HG03045 (cell line): Measurements from ENCODE around the gene ZNF569.
"Not testable (repeated sequence)": the region's sequence is repeated elsewhere in the genome, so short reads cannot be mapped to it uniquely, and the experiment has no call there.

Experiments
- ATAC-seq: cut with Tn5 transposase; IDR thresholded peaks from one replicate; pipeline ENCODE4 v1.9.1; 2021; ENCODE audit warnings: mild to moderate bottlenecking, moderate library complexity; ENCODE audit not compliant: unreplicated experiment

The ZNF569 gene

DNA sequence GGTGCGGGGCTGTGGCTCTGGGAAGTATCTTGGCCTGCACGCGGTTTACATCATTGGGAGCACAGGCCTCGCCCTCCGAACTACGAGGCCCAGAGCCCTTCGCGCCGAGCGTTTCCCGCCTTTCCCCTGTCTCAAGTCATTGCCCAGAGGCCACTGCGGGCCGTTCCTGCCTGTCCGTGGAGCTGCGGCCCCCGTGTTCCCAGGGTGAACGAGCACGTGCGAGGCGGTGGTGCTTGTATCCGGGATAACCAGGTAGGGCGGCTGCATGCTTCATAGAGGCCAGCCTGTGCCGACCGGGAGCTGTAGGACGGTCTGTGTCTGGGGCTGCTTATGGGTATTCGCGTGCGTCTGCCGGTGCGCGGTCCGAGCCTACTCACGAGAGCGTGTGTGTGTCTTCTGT, 63.8 kb downstream of the ZNF569 start:
- ATAC-seq, result no peak

DNA sequence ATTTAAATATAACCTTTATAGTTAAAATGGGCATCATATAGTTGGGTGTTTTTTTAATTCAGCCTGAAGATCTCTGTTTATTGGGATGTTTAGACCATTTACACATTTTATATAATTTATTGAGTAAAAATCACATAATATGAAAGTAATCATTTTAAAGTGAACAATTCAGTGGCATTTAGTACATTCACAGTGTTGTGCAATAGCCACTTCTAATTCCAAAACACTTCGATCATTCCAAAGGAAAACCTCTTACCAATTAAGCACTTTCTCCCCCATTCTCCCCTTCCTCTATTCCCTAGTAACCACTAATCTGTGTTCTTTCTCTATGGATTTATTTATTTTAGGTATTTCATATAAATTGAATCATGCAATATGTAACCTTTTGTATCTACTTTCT, 66.2 kb downstream of the ZNF569 start:
- ATAC-seq, result no peak

DNA sequence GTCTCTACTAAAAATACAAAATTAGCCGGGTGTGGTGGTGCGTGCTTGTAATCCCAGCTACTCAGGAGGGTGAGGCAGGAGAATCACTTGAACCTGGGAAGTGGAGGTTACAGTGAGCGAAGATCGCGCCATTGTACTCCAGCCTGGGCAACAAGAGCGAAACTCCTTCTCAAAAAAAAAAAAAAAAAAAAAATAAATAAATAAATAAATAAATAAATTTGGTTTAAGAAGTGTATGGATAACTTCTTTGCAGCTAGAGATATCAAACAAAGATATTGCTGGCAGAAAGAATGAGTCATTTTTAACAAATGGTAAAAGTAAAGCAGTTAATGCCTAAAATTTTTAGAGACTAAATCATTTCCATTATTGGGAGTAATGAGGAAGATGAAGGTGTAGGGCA, 75.8 kb downstream of the ZNF569 start:
- ATAC-seq, result not testable (repeated sequence)

DNA sequence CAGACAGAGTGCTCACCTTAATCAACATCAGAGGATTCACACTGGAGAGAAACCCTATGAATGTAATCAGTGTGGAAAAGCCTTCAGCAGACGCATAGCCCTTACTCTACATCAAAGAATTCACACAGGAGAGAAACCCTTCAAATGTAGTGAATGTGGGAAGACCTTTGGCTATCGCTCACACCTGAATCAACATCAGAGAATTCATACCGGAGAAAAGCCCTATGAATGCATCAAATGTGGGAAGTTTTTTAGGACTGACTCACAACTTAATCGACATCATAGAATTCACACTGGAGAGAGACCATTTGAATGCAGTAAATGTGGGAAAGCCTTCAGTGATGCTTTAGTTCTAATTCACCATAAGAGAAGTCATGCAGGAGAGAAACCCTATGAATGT, 78.0 kb downstream of the ZNF569 start:
- ATAC-seq, result no peak

DNA sequence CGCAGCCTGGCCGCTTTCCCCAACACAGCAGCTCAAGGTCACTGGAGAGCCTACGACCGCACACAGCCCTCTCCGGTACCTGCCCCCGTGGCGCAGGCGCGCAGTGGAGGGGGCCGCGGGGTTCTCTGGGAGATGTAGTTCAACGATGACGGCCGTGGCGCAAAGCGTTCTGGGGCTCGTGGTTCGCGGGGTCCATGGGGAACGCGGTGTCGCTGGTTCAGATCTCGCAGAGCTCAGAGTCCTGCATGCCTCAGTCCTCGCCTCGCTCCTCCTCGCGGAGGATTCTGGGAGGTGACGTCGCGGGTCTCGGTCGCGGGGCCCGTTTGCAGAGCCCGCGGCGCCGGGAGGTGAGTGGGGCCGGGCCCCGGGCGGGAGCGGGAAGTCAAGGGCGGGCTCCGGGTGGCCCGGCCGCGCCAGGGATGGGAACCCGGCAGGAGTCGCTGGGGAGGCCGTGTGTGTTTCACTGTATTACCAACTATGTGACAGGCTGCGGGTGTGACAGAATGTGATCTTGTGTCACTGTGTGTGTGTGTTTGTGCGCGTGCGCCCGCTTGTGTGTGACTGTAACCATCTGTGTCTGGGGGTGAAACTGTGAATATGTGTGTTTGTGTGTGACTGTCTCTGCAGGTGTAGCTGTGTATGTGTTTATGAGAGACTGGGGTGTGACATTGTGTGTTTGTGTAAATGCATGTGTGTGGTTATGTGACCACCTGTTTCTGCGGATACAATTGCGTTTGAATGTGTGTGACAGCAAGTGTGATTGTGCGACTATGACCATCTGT, 96.2 kb downstream of the ZNF569 start, which contains the start of gene ZNF527:
Gene ZNF527 (plus strand): TSS at position 220 of the 782 bp plus-strand sequence. CDS start 3,100 bp downstream, outside the sequence.
- peak; percentile 94 for ATAC-seq

DNA sequence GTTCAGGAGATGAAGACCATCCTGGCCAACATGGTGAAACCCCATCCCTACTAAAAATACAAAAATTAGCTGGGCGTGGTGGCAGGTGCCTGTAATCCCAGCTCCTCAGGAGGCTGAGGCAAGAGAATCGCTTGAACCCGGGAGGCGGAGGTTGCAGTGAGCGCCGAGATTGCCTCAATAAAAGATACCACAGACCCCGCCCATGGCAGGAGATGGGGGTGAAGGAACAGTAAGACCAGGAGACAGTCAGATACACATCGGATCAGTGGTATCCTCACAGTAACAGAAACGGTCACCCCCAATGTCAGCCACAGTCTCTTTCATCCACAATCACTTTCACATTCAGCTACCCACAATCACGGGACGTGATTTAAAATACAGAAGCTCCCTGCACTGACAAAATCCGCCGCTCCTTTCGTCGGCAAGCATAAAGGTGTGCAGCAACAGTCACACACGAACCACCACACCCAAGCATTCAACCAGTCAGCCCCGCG, 96.8 kb downstream of the ZNF569 start:
- not testable (repeated sequence) for ATAC-seq

DNA sequence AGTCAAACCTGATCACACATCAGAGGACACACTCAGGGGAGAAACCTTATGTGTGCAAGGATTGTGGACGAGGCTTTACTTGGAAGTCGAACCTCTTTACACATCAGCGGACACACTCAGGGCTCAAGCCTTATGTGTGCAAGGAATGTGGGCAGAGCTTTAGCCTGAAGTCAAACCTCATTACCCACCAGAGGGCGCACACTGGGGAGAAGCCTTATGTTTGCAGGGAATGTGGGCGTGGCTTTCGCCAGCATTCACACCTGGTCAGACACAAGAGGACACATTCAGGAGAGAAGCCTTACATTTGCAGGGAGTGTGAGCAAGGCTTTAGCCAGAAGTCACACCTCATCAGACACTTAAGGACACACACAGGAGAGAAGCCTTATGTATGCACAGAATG, 104.5 kb downstream of the ZNF569 start:
- no peak for ATAC-seq

DNA sequence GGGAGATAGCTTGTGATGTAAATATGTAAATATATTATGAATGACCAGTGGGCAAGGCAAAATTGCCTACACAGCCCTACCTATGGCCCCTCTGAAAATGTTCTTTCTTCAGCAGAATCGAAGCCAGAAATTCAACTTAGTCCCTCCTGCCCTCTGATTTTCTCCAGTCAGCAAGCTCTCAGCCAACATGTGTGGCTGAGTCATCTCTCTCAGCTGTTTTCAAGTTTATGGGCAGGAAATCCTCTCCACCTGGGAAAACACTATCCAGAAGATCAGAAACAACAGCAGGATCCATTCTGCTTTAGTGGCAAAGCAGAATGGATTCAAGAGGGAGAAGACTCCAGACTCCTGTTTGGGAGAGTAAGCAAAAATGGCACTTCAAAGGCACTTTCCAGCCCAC, 105.2 kb downstream of the ZNF569 start:
- no peak for ATAC-seq
